SK-N-SH (cell line): Measurements from ENCODE around the gene CARS2.

Source experiments
- EP300 ChIP-seq, 2 experiments: IDR thresholded peaks; 2 replicates each; pipeline versions ENCODE4 v1.4.0 to v1.6.1; 2012; ENCODE audit warnings: borderline replicate concordance in 1 of 2, low read depth in 1 of 2, low read length in 1 of 2
- EZH2phosphoT487 ChIP-seq: fragments of 200-600 bp; sonication (generic); IDR thresholded peaks from 2 replicates; pipeline ENCODE4 v1.6.1; 2017; ENCODE audit warnings: low read depth, mixed run types, mild to moderate bottlenecking, antibody characterized with exemption, moderate library complexity, borderline replicate concordance
- RAD21 ChIP-seq: IDR thresholded peaks from 2 replicates; pipeline ENCODE4 v1.6.1; 2012; ENCODE audit warnings: mild to moderate bottlenecking, low read length
- RCOR1 ChIP-seq: fragments of 150-350 bp; IDR thresholded peaks from 2 replicates; pipeline ENCODE4 v1.6.1; 2017; ENCODE audit warnings: antibody characterized with exemption, low read length
- RFX5 ChIP-seq: IDR thresholded peaks from 2 replicates; pipeline ENCODE4 v1.6.1; 2012; ENCODE audit warnings: mild to moderate bottlenecking, improper control_type of control experiment, low read length
- RXRA ChIP-seq: IDR thresholded peaks from 2 replicates; pipeline ENCODE4 v1.4.0; 2012; ENCODE audit warnings: low read depth, mild to moderate bottlenecking, borderline replicate concordance
- TAF1 ChIP-seq: IDR thresholded peaks from 2 replicates; pipeline ENCODE4 v1.6.1; 2012; ENCODE audit warnings: low read depth, mild to moderate bottlenecking, low read length, moderate library complexity, borderline replicate concordance
- TF ChIP-seq, protein P1 (sequence below): fragments of 200-600 bp; sonication (generic); IDR thresholded peaks from 2 replicates; pipeline ENCODE4 v1.6.1; 2017; ENCODE audit warnings: antibody characterized with exemption, mild to moderate bottlenecking, moderate library complexity
- TF ChIP-seq, protein P2 (sequence below): IDR thresholded peaks from 2 replicates; pipeline ENCODE4 v1.6.1; 2012; ENCODE audit warnings: mild to moderate bottlenecking, low read depth, low read length, moderate library complexity
- TF ChIP-seq, protein P3 (sequence below): IDR thresholded peaks from 2 replicates; pipeline ENCODE4 v1.4.0; 2012; ENCODE audit warnings: low read depth, borderline replicate concordance
- TF ChIP-seq, protein P4 (sequence below): fragments of 150-350 bp; IDR thresholded peaks from 2 replicates; pipeline ENCODE4 v1.6.1; 2017; ENCODE audit warnings: antibody characterized with exemption, low read length, low read depth, borderline replicate concordance
- TF ChIP-seq, protein P5 (sequence below): IDR thresholded peaks from 2 replicates; pipeline ENCODE4 v1.4.0; 2012; ENCODE audit warnings: low read depth
- TF ChIP-seq, protein P6 (sequence below): IDR thresholded peaks from 2 replicates; pipeline ENCODE4 v1.4.0; 2012; ENCODE audit warnings: low read depth, borderline replicate concordance

DNA sequence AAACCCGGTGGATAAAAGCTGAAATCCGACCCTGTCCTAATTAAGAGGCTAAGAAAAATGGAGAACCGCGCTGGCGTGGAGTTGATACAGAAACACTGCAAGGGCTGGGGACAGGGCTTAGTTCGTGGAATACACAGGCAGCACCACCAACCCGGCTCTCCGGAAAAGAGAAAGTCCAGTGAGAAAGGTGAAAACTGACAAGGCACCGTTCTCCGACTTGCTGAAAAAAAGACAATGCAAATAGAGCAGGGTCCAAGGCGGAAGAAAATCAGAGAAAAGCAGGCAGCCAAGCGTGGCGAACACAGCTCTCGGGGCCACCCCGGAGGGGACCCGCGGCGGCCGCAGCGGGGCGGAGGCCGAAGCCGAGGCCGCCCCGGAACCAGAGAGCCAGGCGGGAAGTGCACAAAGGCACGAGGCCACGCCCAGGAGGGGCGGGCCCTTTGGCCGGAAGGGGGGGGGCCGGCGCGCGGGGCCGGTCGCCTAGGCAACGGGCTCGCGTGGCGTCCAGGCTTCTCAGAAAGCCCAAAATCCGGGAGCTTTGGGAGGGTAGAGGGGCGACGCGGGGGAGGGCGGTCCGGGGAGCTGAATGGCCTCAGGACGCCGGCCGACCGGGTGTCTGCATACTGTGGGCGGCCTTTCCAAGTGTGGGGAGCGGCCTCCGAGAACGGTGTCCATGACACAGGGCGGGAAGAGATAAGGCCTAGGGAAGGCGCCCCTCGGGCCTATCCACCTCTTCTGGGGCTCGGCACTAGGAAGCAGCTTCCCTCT lies 6.3 kb upstream of the CARS2 start:
- TF ChIP-seq, protein P1, sequence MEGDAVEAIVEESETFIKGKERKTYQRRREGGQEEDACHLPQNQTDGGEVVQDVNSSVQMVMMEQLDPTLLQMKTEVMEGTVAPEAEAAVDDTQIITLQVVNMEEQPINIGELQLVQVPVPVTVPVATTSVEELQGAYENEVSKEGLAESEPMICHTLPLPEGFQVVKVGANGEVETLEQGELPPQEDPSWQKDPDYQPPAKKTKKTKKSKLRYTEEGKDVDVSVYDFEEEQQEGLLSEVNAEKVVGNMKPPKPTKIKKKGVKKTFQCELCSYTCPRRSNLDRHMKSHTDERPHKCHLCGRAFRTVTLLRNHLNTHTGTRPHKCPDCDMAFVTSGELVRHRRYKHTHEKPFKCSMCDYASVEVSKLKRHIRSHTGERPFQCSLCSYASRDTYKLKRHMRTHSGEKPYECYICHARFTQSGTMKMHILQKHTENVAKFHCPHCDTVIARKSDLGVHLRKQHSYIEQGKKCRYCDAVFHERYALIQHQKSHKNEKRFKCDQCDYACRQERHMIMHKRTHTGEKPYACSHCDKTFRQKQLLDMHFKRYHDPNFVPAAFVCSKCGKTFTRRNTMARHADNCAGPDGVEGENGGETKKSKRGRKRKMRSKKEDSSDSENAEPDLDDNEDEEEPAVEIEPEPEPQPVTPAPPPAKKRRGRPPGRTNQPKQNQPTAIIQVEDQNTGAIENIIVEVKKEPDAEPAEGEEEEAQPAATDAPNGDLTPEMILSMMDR: no peak
- TF ChIP-seq, protein P2, sequence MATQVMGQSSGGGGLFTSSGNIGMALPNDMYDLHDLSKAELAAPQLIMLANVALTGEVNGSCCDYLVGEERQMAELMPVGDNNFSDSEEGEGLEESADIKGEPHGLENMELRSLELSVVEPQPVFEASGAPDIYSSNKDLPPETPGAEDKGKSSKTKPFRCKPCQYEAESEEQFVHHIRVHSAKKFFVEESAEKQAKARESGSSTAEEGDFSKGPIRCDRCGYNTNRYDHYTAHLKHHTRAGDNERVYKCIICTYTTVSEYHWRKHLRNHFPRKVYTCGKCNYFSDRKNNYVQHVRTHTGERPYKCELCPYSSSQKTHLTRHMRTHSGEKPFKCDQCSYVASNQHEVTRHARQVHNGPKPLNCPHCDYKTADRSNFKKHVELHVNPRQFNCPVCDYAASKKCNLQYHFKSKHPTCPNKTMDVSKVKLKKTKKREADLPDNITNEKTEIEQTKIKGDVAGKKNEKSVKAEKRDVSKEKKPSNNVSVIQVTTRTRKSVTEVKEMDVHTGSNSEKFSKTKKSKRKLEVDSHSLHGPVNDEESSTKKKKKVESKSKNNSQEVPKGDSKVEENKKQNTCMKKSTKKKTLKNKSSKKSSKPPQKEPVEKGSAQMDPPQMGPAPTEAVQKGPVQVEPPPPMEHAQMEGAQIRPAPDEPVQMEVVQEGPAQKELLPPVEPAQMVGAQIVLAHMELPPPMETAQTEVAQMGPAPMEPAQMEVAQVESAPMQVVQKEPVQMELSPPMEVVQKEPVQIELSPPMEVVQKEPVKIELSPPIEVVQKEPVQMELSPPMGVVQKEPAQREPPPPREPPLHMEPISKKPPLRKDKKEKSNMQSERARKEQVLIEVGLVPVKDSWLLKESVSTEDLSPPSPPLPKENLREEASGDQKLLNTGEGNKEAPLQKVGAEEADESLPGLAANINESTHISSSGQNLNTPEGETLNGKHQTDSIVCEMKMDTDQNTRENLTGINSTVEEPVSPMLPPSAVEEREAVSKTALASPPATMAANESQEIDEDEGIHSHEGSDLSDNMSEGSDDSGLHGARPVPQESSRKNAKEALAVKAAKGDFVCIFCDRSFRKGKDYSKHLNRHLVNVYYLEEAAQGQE: no peak
- TF ChIP-seq EZH2phosphoT487: no peak
- no peak for TF ChIP-seq RAD21
- TF ChIP-seq, protein P3, sequence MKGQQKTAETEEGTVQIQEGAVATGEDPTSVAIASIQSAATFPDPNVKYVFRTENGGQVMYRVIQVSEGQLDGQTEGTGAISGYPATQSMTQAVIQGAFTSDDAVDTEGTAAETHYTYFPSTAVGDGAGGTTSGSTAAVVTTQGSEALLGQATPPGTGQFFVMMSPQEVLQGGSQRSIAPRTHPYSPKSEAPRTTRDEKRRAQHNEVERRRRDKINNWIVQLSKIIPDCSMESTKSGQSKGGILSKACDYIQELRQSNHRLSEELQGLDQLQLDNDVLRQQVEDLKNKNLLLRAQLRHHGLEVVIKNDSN: no peak
- TF ChIP-seq, protein P4, sequence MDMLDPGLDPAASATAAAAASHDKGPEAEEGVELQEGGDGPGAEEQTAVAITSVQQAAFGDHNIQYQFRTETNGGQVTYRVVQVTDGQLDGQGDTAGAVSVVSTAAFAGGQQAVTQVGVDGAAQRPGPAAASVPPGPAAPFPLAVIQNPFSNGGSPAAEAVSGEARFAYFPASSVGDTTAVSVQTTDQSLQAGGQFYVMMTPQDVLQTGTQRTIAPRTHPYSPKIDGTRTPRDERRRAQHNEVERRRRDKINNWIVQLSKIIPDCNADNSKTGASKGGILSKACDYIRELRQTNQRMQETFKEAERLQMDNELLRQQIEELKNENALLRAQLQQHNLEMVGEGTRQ: no peak
- TF ChIP-seq RXRA: no peak
- no peak for TF ChIP-seq RCOR1
- peak; percentile 61; the same call in 1 of the 2 replicates for TF ChIP-seq TAF1
- no peak for TF ChIP-seq RFX5
- TF ChIP-seq, protein P5, sequence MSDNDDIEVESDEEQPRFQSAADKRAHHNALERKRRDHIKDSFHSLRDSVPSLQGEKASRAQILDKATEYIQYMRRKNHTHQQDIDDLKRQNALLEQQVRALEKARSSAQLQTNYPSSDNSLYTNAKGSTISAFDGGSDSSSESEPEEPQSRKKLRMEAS: peak; percentile 35; the same call in 1 of the 2 replicates
- no peak for TF ChIP-seq EP300 (IDR thresholded peaks at IDR 0.05; ENCODE audit: borderline replicate concordance in 1 of 2, low read depth in 1 of 2, low read length in 1 of 2)
- TF ChIP-seq, protein P6, sequence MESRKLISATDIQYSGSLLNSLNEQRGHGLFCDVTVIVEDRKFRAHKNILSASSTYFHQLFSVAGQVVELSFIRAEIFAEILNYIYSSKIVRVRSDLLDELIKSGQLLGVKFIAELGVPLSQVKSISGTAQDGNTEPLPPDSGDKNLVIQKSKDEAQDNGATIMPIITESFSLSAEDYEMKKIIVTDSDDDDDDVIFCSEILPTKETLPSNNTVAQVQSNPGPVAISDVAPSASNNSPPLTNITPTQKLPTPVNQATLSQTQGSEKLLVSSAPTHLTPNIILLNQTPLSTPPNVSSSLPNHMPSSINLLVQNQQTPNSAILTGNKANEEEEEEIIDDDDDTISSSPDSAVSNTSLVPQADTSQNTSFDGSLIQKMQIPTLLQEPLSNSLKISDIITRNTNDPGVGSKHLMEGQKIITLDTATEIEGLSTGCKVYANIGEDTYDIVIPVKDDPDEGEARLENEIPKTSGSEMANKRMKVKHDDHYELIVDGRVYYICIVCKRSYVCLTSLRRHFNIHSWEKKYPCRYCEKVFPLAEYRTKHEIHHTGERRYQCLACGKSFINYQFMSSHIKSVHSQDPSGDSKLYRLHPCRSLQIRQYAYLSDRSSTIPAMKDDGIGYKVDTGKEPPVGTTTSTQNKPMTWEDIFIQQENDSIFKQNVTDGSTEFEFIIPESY: no peak
